SK-N-SH treated with all-trans-retinoic acid at 6 μM for 48 hours (cell line): Measurements from ENCODE around the gene GRID1.

Experiments
- ARNTL ChIP-seq: fragments of 450-650 bp; formaldehyde crosslinking; IDR thresholded peaks from 2 replicates; pipeline ENCODE4 v1.5.0; 2020; ENCODE audit warnings: low read depth, mild to moderate bottlenecking, moderate library complexity, borderline replicate concordance
- CSRNP3 ChIP-seq: fragments of 250-450 bp; sonication (Bioruptor Pico); IDR thresholded peaks from 2 replicates; pipeline ENCODE4 v1.5.1; 2021; ENCODE audit warnings: mild to moderate bottlenecking, moderate library complexity
- ISL1 ChIP-seq: fragments of 250-450 bp; sonication (Bioruptor Pico); IDR thresholded peaks from 2 replicates; pipeline ENCODE4 v2.1.2; 2022; ENCODE audit warnings: mild to moderate bottlenecking, moderate library complexity
- OSR1 ChIP-seq: fragments of 250-450 bp; sonication (Bioruptor Pico); IDR thresholded peaks from 2 replicates; pipeline ENCODE4 v1.8.0; 2022; ENCODE audit warnings: moderate library complexity, mild to moderate bottlenecking, inconsistent platforms
- PPARA ChIP-seq: fragments of 250-450 bp; sonication (Bioruptor Pico); IDR thresholded peaks from 2 replicates; pipeline ENCODE4 v1.5.0; 2020; ENCODE audit warnings: mild to moderate bottlenecking, borderline replicate concordance
- RARB ChIP-seq: fragments of 250-450 bp; sonication (Bioruptor Pico); IDR thresholded peaks from 2 replicates; pipeline ENCODE4 v1.8.0; 2021; ENCODE audit warnings: mild to moderate bottlenecking, moderate library complexity
- SNAI2 ChIP-seq: fragments of 250-450 bp; sonication (Bioruptor Pico); IDR thresholded peaks from 2 replicates; pipeline ENCODE4 v1.5.0; 2020; ENCODE audit warnings: mild to moderate bottlenecking, moderate library complexity
- TCF4 ChIP-seq: fragments of 250-450 bp; sonication (Bioruptor Pico); IDR thresholded peaks from 2 replicates; pipeline ENCODE4 v1.8.0; 2021; ENCODE audit warnings: mild to moderate bottlenecking, moderate library complexity, borderline replicate concordance
- ZNF565 ChIP-seq: fragments of 450-650 bp; formaldehyde crosslinking; conservative IDR thresholded peaks from 2 replicates; pipeline ENCODE4 v1.5.0; 2020; ENCODE audit warnings: low read depth, mild to moderate bottlenecking, moderate library complexity
- TF ChIP-seq, protein P1 (sequence below): fragments of 250-450 bp; sonication (Bioruptor Pico); IDR thresholded peaks from 2 replicates; pipeline ENCODE4 v1.8.0; 2021; ENCODE audit warnings: low read depth, mild to moderate bottlenecking, moderate library complexity, borderline replicate concordance
- TF ChIP-seq, protein P2 (sequence below): fragments of 250-450 bp; sonication (Bioruptor Pico); IDR thresholded peaks from 2 replicates; pipeline ENCODE4 v1.8.0; 2020; ENCODE audit warnings: mild to moderate bottlenecking, moderate library complexity, borderline replicate concordance

DNA sequence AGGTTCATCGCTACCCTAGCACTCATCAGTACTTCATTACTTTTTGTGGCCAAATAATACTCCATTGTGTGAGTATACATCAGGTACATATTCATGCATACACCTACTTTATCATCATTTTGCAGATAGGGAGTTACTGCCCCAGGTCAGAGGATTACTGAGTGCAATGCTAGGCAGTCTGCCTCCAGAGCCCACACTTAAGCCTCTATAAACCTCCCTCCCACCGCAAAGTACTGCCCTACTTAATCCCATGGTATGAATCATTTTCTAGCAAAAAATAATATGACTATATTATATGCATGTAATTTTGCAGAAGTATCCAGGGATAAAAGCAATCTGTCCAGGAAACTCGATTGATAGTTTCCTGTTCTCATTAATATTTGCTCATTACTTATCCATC is 194.3 kb downstream of the GRID1 start:
- TF ChIP-seq CSRNP3 (CRISPR knock-in tag) (no peak), SNAI2 (CRISPR knock-in tag) (no peak), RARB (CRISPR knock-in tag) (no peak), ISL1 (CRISPR knock-in tag) (no peak), ARNTL (no peak), TCF4 (CRISPR knock-in tag) (no peak), OSR1 (CRISPR knock-in tag) (no peak), PPARA (CRISPR knock-in tag) (no peak), ZNF565 (CRISPR knock-in tag) (no peak)
- TF ChIP-seq, protein P1, sequence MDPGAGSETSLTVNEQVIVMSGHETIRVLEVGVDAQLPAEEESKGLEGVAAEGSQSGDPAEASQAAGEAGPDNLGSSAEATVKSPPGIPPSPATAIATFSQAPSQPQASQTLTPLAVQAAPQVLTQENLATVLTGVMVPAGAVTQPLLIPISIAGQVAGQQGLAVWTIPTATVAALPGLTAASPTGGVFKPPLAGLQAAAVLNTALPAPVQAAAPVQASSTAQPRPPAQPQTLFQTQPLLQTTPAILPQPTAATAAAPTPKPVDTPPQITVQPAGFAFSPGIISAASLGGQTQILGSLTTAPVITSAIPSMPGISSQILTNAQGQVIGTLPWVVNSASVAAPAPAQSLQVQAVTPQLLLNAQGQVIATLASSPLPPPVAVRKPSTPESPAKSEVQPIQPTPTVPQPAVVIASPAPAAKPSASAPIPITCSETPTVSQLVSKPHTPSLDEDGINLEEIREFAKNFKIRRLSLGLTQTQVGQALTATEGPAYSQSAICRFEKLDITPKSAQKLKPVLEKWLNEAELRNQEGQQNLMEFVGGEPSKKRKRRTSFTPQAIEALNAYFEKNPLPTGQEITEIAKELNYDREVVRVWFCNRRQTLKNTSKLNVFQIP (CRISPR knock-in tag), result no peak
- TF ChIP-seq, protein P2, sequence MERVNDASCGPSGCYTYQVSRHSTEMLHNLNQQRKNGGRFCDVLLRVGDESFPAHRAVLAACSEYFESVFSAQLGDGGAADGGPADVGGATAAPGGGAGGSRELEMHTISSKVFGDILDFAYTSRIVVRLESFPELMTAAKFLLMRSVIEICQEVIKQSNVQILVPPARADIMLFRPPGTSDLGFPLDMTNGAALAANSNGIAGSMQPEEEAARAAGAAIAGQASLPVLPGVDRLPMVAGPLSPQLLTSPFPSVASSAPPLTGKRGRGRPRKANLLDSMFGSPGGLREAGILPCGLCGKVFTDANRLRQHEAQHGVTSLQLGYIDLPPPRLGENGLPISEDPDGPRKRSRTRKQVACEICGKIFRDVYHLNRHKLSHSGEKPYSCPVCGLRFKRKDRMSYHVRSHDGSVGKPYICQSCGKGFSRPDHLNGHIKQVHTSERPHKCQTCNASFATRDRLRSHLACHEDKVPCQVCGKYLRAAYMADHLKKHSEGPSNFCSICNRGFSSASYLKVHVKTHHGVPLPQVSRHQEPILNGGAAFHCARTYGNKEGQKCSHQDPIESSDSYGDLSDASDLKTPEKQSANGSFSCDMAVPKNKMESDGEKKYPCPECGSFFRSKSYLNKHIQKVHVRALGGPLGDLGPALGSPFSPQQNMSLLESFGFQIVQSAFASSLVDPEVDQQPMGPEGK (CRISPR knock-in tag), result no peak
